ENCODE results near the gene LRRIQ4. TPM values are rescaled to one million over a fixed set of nuclear protein-coding genes. Genes with fewer than 3 reads are reported as not detected.

Gene LRRIQ4
- total RNA-seq, 2 donors from 2014 or later: 0.43 TPM; not detected in 1

GRCh38 chr3:169780742-169781141, 31.9 kb upstream of the LRRIQ4 start:
- Histone ChIP-seq H3K4me1 (no peaks in the 10 kb centered on the region), H3K27me3 (no peaks in the 10 kb centered on the region), H3K36me3 (peaks cover 77% of the 10 kb centered on the region), H3K9me3 (no peaks in the 10 kb centered on the region), H3K4me3 (no peak overlapping the region), H3K27ac (no peak overlapping the region)
- no peak for TF ChIP-seq CTCF (IDR thresholded peaks at IDR 0.05)
- no peak for DNase-seq (ENCODE audit: low spot score)

- no peaks in the 10 kb centered on the region for H3K27me3 ChIP-seq
- no peak for DNase-seq (ENCODE audit: low spot score)
- peak overlapping the region in 1 of 2 donors; percentile 26 for H3K27ac ChIP-seq
- no peak overlapping the region for H3K4me3 ChIP-seq
- H3K4me1 ChIP-seq: no peaks in the 10 kb centered on the region
- H3K36me3 ChIP-seq: peaks cover 76% of the 10 kb centered on the region
- TF ChIP-seq CTCF (IDR thresholded peaks at IDR 0.05): no peak
- H3K9me3 ChIP-seq: no peaks in the 10 kb centered on the region
Observed at GRCh38 chr3:169781209-169781855, 31.3 kb upstream of the LRRIQ4 start.

GRCh38 chr3:169787120-169787519, 25.6 kb upstream of the LRRIQ4 start:
- DNase-seq (ENCODE audit: low spot score): no peak
- H3K4me1 ChIP-seq: no peaks in the 10 kb centered on the region
- no peaks in the 10 kb centered on the region for H3K27me3 ChIP-seq
- no peak overlapping the region for H3K27ac ChIP-seq
- TF ChIP-seq CTCF (IDR thresholded peaks at IDR 0.05): no peak
- peaks cover 43% of the 10 kb centered on the region for H3K36me3 ChIP-seq
- no peak overlapping the region for H3K4me3 ChIP-seq
- H3K9me3 ChIP-seq: no peaks in the 10 kb centered on the region

GRCh38 chr3:169787791-169788190, 24.9 kb upstream of the LRRIQ4 start:
- H3K4me1 ChIP-seq: no peaks in the 10 kb centered on the region
- no peaks in the 10 kb centered on the region for H3K27me3 ChIP-seq
- no peak for DNase-seq (ENCODE audit: low spot score)
- H3K36me3 ChIP-seq: peaks cover 43% of the 10 kb centered on the region
- no peak for TF ChIP-seq CTCF (IDR thresholded peaks at IDR 0.05)
- H3K4me3 ChIP-seq: no peak overlapping the region
- no peak overlapping the region for H3K27ac ChIP-seq
- no peaks in the 10 kb centered on the region for H3K9me3 ChIP-seq

- TF ChIP-seq CTCF (IDR thresholded peaks at IDR 0.05): no peak
- Histone ChIP-seq H3K4me1 (no peaks in the 10 kb centered on the region), H3K27me3 (no peaks in the 10 kb centered on the region), H3K4me3 (no peak overlapping the region), H3K36me3 (peaks cover 23% of the 10 kb centered on the region), H3K9me3 (no peaks in the 10 kb centered on the region), H3K27ac (no peak overlapping the region)
- DNase-seq (ENCODE audit: low spot score): no peak
Observed at GRCh38 chr3:169790219-169790618, 22.5 kb upstream of the LRRIQ4 start.

All from right atrium auricular region (tissue), 2 donors.